ENCODE data around the gene ZNF821. TPM values are rescaled to one million over a fixed set of nuclear protein-coding genes. Genes with fewer than 3 reads are reported as not detected.

The ZNF821 gene
- total RNA-seq, 1 donor from 2014 or later = 7.9 TPM

GRCh38 chr16:71895679-71896365 is 11.8 kb upstream of the ZNF821 start:
- H3K27ac Mint-ChIP-seq = peak overlapping the region; percentile 98
- no peak for DNase-seq (ENCODE audit: low spot score)
- intact Hi-C loops (cut with micrococcal nuclease) = loop anchor here (1.0 to 10.0 kb wide), 9 partner anchors 12 to 199 kb away; partner anchors contain the start of genes AP1G1, DHODH, DHX38 and PHLPP2
- peaks cover 17% of the 10 kb centered on the region for H3K36me3 Mint-ChIP-seq (ENCODE audit: low read depth)
- H3K9me3 Mint-ChIP-seq = no peaks in the 10 kb centered on the region
- H3K27me3 Mint-ChIP-seq (ENCODE audit: low read depth) = no peaks in the 10 kb centered on the region
- H3K4me3 Mint-ChIP-seq (ENCODE audit: low read depth) = peak overlapping the region; percentile 95
- peaks cover 18% of the 10 kb centered on the region for H3K4me1 Mint-ChIP-seq (ENCODE audit: low read depth)

DNA sequence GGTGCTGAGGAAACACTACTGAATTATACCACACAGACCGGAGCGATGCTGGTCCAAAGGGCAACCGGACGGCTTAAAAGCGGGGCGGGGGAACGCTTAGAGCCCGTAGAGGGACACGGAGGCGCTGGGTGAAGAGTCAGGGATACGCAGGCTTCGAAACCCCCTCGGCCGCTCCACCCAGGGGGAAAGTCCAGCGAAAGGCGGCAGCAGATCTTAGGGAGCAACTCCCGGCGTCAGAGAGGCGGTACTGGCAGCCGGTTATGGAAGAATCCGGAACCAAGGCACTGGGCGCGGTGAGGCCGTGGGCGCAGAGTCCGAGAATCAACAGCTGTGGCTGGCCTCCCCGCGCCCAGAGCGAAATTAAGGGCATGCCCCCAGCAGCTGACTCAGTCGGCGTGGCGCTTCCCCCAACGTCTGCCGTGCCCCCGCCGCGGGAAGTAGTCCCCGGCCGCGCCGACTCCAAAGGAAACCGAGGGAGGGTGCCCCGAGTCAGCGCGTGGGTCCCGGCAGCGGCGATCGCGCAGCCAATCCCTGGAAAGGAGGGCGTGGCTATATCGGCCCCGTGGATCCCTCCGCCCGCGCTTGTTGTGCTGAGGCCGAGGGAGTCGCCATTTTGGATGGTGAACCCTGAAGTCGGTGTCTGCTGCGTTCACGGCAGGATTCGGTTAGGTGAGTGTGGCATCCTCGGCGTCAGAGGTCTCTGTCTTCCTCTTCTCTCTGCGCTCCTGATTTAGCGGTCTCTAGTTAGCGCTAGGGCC is 11.1 kb upstream of the ZNF821 start, which contains the start of gene IST1:
IST1 (plus strand) TSS at position 611 of the 758 bp plus-strand sequence. CDS start 20,110 bp downstream, outside the sequence.
- H3K4me1 Mint-ChIP-seq (ENCODE audit: low read depth) = peaks cover 13% of the 10 kb centered on the region
- peak; percentile 97 for DNase-seq (ENCODE audit: low spot score)
- no peaks in the 10 kb centered on the region for H3K27me3 Mint-ChIP-seq (ENCODE audit: low read depth)
- no peaks in the 10 kb centered on the region for H3K9me3 Mint-ChIP-seq
- H3K4me3 Mint-ChIP-seq (ENCODE audit: low read depth) = peak within 1 kb of the TSS; percentile 95
- H3K27ac Mint-ChIP-seq = peak within 1 kb of the TSS; percentile 98
- intact Hi-C loops (cut with micrococcal nuclease) = loop anchor here (1.0 to 10.0 kb wide), 9 partner anchors 11 to 200 kb away; partner anchors contain the start of genes AP1G1, DHODH, DHX38 and PHLPP2
- peaks cover 14% of the 10 kb centered on the region for H3K36me3 Mint-ChIP-seq (ENCODE audit: low read depth)

DNA sequence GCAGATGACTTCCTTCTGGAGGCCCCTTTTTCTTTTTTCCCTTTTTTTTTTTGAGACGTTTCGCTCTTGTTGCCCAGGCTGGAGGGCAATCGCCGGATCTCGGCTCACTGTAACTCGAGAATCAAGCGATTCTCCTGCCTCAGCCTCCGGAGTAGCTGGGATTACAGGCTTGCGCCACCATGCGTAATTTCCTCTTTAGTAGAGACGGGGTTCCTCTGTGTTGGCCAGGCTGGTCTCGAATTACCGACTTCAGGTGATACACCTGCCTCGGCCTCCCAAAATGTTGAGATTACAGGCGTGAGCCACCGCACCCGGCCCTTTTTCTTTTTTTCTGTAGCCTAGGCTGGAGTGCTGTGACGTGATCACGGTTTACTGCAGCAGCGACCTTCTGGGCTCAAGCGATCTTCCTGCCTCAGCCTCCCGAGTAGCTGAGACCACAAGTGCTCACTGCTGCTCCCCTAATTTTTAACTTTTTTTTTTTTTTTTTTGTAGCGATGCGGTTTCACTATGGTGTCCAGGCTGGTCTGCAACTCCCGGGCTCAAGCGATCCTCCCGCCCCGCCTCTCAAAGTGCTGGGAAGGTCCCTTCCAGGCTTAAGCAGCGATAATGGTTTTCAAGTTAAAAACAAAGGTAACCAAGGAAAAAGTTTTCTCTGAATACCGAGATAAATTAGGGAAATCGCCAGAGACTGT is 10.4 kb upstream of the ZNF821 start:
- no peaks in the 10 kb centered on the region for H3K27me3 Mint-ChIP-seq (ENCODE audit: low read depth)
- peaks cover 13% of the 10 kb centered on the region for H3K36me3 Mint-ChIP-seq (ENCODE audit: low read depth)
- H3K4me3 Mint-ChIP-seq (ENCODE audit: low read depth) = peak overlapping the region; percentile 95
- no peaks in the 10 kb centered on the region for H3K9me3 Mint-ChIP-seq
- DNase-seq (ENCODE audit: low spot score) = peak; percentile 27
- peaks cover 12% of the 10 kb centered on the region for H3K4me1 Mint-ChIP-seq (ENCODE audit: low read depth)
- H3K27ac Mint-ChIP-seq = peak overlapping the region; percentile 98
- intact Hi-C loops (cut with micrococcal nuclease) = loop anchor here (2.0 to 10.0 kb wide), 4 partner anchors 14 to 200 kb away; partner anchors contain the start of genes DHX38, PHLPP2 and TXNL4B

- DNase-seq (ENCODE audit: low spot score) = no peak
- Mint-ChIP-seq H3K36me3 (ENCODE audit: low read depth) (peaks cover 13% of the 10 kb centered on the region), H3K27me3 (ENCODE audit: low read depth) (no peaks in the 10 kb centered on the region), H3K4me1 (ENCODE audit: low read depth) (peaks cover 11% of the 10 kb centered on the region), H3K4me3 (ENCODE audit: low read depth) (peak overlapping the region; percentile 95), H3K27ac (peak overlapping the region; percentile 98), H3K9me3 (no peaks in the 10 kb centered on the region)
- intact Hi-C loops (cut with micrococcal nuclease) = loop anchor here (2.0 to 10.0 kb wide), 4 partner anchors 13 to 201 kb away; partner anchors contain the start of genes DHX38, PHLPP2 and TXNL4B
Observed at GRCh38 chr16:71893888-71894228, 9.9 kb upstream of the ZNF821 start.

DNA sequence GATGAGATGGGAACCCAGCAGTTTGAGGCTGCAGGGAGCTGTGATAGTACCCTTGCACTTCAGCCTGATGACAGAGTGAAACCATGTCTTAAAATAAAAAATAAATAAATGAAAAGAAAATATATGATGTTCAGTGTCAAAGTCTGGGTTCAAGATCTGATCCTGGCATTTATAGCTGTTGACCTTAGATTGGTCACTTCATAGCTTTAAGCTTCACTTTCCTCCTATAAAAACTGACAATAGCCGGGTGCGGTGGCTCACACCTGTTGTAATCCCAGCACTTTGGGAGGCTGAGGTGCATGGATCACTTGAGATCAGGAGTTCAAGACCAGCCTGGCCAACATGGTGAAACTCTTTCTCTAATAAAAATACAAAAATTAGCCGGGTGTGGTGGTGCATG is 5.2 kb upstream of the ZNF821 start:
- no peak for DNase-seq (ENCODE audit: low spot score)
- peaks cover 13% of the 10 kb centered on the region for H3K4me1 Mint-ChIP-seq (ENCODE audit: low read depth)
- intact Hi-C loops (cut with micrococcal nuclease) = no loop called here
- H3K27me3 Mint-ChIP-seq (ENCODE audit: low read depth) = peaks cover 9% of the 10 kb centered on the region
- no peaks in the 10 kb centered on the region for H3K9me3 Mint-ChIP-seq
- H3K36me3 Mint-ChIP-seq (ENCODE audit: low read depth) = no peaks in the 10 kb centered on the region
- no peak overlapping the region for H3K4me3 Mint-ChIP-seq (ENCODE audit: low read depth)
- no peak overlapping the region for H3K27ac Mint-ChIP-seq

- intact Hi-C loops (cut with micrococcal nuclease) = loop anchor here (2.0 kb wide), 1 partner anchor 76 kb away; the partner anchor contains the start of gene AP1G1
- Mint-ChIP-seq H3K4me3 (ENCODE audit: low read depth) (peak overlapping the region; percentile 96), H3K36me3 (ENCODE audit: low read depth) (peaks cover 8% of the 10 kb centered on the region), H3K9me3 (no peaks in the 10 kb centered on the region), H3K27me3 (ENCODE audit: low read depth) (peaks cover 9% of the 10 kb centered on the region), H3K4me1 (ENCODE audit: low read depth) (peaks cover 35% of the 10 kb centered on the region), H3K27ac (no peak overlapping the region)
- no peak for DNase-seq (ENCODE audit: low spot score)
Observed at GRCh38 chr16:71885261-71885650, 1.3 kb upstream of the ZNF821 start.

DNA sequence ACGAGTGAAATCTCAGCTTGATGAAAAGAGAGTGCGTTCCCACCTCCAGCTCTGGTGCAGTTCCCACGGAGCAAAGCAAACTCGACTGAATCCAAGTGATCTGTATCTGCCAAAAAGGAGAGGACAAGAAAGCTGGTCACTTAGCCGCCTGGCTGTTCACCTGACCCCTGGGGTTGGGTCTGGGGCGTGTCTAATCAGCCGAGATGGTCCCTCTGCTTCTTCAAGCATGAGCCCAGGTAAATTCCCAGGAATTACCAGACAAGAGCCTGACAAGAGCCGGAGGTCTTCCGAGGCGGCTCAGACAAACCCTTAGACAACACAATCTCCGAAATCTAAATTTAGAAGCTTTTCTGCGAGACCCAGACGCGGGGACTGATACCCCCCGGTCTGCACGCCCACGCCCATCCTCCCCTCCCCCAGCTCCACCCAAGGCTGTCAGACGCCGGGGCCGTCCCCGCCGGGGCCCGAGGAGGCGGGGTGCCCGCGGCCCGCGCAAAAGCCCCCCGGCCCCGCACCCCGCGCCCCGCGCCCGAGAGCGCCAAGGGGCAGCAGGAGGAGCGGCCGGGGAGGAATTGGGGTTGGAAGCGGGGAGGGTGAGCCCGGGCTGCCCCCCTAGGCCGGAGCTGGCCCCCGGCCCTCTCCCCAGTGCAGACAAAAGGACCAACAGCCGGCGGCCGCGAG is 674 bp downstream of the ZNF821 start:
- peaks cover 24% of the 10 kb centered on the region for H3K36me3 Mint-ChIP-seq (ENCODE audit: low read depth)
- peaks cover 47% of the 10 kb centered on the region for H3K4me1 Mint-ChIP-seq (ENCODE audit: low read depth)
- H3K27me3 Mint-ChIP-seq (ENCODE audit: low read depth) = peaks cover 9% of the 10 kb centered on the region
- H3K9me3 Mint-ChIP-seq = no peaks in the 10 kb centered on the region
- DNase-seq (ENCODE audit: low spot score) = peak; percentile 25
- intact Hi-C loops (cut with micrococcal nuclease) = loop anchor here (5.0 kb wide), 2 partner anchors 79 to 161 kb away; partner anchors contain the start of gene PHLPP2
- H3K27ac Mint-ChIP-seq = peak overlapping the region; percentile 73
- H3K4me3 Mint-ChIP-seq (ENCODE audit: low read depth) = peak overlapping the region; percentile 81

DNA sequence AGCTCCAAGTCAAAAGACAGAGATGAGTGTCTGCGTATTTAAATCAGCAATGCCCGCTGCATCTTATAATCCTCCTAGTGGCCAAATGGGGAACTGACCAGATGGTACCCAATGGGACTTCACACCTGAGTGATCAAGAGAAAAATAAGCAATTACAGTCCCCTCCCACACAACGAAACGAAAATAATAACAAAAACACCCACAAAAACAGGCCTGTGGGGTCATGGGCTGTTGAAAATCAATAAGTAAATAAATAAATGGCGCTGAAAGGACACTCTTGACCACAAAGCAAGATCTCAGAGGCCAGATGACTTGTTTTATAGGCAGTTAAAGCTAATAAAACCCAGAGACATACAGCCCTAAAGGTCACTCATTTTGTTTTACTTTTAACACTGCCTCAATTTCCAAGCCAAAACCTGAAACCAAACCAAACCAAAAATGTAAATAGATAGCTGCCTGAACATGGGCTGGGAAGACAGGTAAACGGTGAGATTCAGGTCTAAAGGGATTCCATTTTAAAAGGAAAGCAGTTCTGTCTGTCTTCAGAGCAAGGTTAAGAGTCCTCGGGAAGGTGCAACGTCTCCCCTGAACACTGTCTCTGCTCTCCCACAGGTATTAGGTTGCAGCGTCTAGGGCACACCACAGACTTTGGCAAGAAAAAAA is 1.3 kb downstream of the ZNF821 start:
- H3K9me3 Mint-ChIP-seq = no peaks in the 10 kb centered on the region
- H3K27ac Mint-ChIP-seq = peak overlapping the region; percentile 73
- peaks cover 24% of the 10 kb centered on the region for H3K36me3 Mint-ChIP-seq (ENCODE audit: low read depth)
- DNase-seq (ENCODE audit: low spot score) = peak; percentile 72
- intact Hi-C loops (cut with micrococcal nuclease) = loop anchor here (5.0 kb wide), 2 partner anchors 80 to 160 kb away; partner anchors contain the start of gene PHLPP2
- H3K4me3 Mint-ChIP-seq (ENCODE audit: low read depth) = peak overlapping the region; percentile 81
- H3K27me3 Mint-ChIP-seq (ENCODE audit: low read depth) = peaks cover 9% of the 10 kb centered on the region
- H3K4me1 Mint-ChIP-seq (ENCODE audit: low read depth) = peaks cover 47% of the 10 kb centered on the region

DNA sequence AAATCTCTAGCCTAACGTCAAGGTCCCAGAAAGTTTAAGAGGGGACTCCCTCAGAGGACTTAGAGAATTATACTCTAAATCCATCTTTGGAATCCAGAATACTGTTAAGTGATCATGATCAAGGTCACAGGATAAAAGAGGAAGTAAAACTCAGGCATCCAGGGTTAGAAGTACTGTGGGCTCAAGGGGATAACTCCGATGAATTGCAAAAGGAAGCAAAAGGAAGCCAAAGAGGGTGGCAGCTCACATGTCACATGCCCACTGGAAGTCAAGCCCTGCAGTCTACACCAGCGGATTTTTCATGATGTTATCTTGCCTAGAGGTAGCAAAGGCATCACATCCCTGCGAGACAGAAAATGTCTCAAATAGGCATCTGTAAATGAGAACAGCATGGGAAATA is 3.8 kb downstream of the ZNF821 start:
- Mint-ChIP-seq H3K4me3 (ENCODE audit: low read depth) (no peak overlapping the region), H3K4me1 (ENCODE audit: low read depth) (peaks cover 42% of the 10 kb centered on the region), H3K9me3 (no peaks in the 10 kb centered on the region), H3K36me3 (ENCODE audit: low read depth) (peaks cover 32% of the 10 kb centered on the region), H3K27me3 (ENCODE audit: low read depth) (peaks cover 1% of the 10 kb centered on the region), H3K27ac (no peak overlapping the region)
- intact Hi-C loops (cut with micrococcal nuclease) = loop anchor here (2.0 to 5.0 kb wide), 4 partner anchors 15 to 158 kb away; partner anchors contain the start of genes IST1 and PHLPP2
- DNase-seq (ENCODE audit: low spot score) = no peak

GRCh38 chr16:71878911-71879310 is 5.1 kb downstream of the ZNF821 start:
- Mint-ChIP-seq H3K27ac (no peak overlapping the region), H3K36me3 (ENCODE audit: low read depth) (peaks cover 32% of the 10 kb centered on the region), H3K9me3 (no peaks in the 10 kb centered on the region), H3K27me3 (ENCODE audit: low read depth) (no peaks in the 10 kb centered on the region), H3K4me1 (ENCODE audit: low read depth) (peaks cover 36% of the 10 kb centered on the region), H3K4me3 (ENCODE audit: low read depth) (no peak overlapping the region)
- intact Hi-C loops (cut with micrococcal nuclease) = no loop called here
- DNase-seq (ENCODE audit: low spot score) = no peak

DNA sequence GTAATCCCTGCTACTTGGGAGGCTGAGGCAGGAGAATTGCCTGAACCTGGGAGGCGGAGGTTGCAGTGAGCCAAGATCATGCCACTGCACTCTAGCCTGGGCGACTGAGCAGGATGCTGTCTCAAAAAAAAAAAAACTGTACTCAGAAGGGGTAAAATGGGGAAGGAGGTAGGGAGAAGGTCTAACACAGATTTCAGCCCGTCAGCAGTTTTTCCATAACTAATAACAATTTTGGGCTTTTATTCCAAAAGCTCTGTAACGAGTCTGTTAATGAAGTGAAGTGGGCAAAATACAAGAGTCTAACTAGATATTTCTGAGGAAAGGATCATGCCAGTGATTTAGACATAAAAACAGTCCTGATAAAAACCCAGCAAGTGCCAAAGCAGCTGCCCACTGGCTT is 10.8 kb downstream of the ZNF821 start:
- H3K4me3 Mint-ChIP-seq (ENCODE audit: low read depth) = peak overlapping the region; percentile 45
- H3K27ac Mint-ChIP-seq = peak overlapping the region; percentile 73

More for the DNA sequence above, 10.8 kb downstream of the ZNF821 start:
- Mint-ChIP-seq H3K36me3 (ENCODE audit: low read depth) (peaks cover 16% of the 10 kb centered on the region), H3K4me1 (ENCODE audit: low read depth) (peaks cover 20% of the 10 kb centered on the region), H3K27me3 (ENCODE audit: low read depth) (no peaks in the 10 kb centered on the region), H3K9me3 (no peaks in the 10 kb centered on the region)
- no peak for DNase-seq (ENCODE audit: low spot score)
- intact Hi-C loops (cut with micrococcal nuclease) = no loop called here
